Testis (tissue), 3 donors: ENCODE results near the gene NKAIN4. TPM values are rescaled to one million over a fixed set of nuclear protein-coding genes. Genes with fewer than 3 reads are reported as not detected.

Source experiments
- DNase-seq: peaks from one replicate; pipeline ENCODE4 v3.0.0-alpha.2; 2019
- H3K27ac ChIP-seq, 2 donors: fragments of 200-600 bp; sonication (generic); one replicate each; pipeline ENCODE4 v1.5.1; 2019
- H3K27me3 ChIP-seq: fragments of 200-600 bp; sonication (generic); one replicate; pipeline ENCODE4 v1.5.1; 2019
- H3K36me3 ChIP-seq: fragments of 200-600 bp; sonication (generic); one replicate; pipeline ENCODE4 v1.5.1; 2017; ENCODE audit warnings: low read depth; ENCODE audit errors: missing control alignments
- H3K4me1 ChIP-seq: fragments of 200-600 bp; sonication (generic); one replicate; pipeline ENCODE4 v1.5.1; 2019
- H3K4me3 ChIP-seq, 2 donors: fragments of 200-600 bp; sonication (generic); one replicate each; pipeline ENCODE4 v1.5.1; 2017 to 2019
- H3K9me3 ChIP-seq: fragments of 200-600 bp; sonication (generic); one replicate; pipeline ENCODE4 v1.5.1; 2017
- POLR2A ChIP-seq: fragments of 450-650 bp; IDR thresholded peaks from one replicate; pipeline ENCODE4 v1.6.1; 2017; ENCODE audit warnings: antibody characterized with exemption, mild to moderate bottlenecking, moderate library complexity
- WGBS, 2 donors: methylation state at CpG; one replicate each; pipeline ENCODE4 v1.1.5; 2018; 5-methylcytosine and 5-hydroxymethylcytosine counted together
- intact Hi-C: fragments of 100-400 bp; cut with DNase I; formaldehyde crosslinking; loops from one replicate; pipeline ENCODE4 v1.15.1; 2023; ENCODE audit warnings: low total_unique reads
- polyA plus RNA-seq: library from polyadenylated mRNA; stranded (reverse); fragments of 350-450 nt; fragmentation: Illumina TruSeq; extraction: RNeasy Lipid Tissue Mini Kit (QIAGEN cat#74804); gene quantifications from one replicate; pipeline ENCODE4 v1.2.3, GENCODE V29; 2014; ENCODE audit warnings: low read depth, low replicate concordance; ENCODE audit not compliant: insufficient read depth
- total RNA-seq, 2 donors: library from RNA; depleted of rRNA; stranded (reverse); fragments of >200 nt; gene quantifications; one replicate each; pipeline ENCODE4 v1.2.3, GENCODE V29; 2016
- TF ChIP-seq, protein P1 (sequence below), 3 experiments: fragments of 450-650 bp in 2 of 3; fragments of 200-600 bp in 1 of 3; sonication (generic) in 1 of 3; IDR thresholded peaks; one replicate each; pipeline ENCODE4 v1.5.1; 2016 to 2019; ENCODE audit warnings: antibody characterized with exemption in 3 of 3, mild to moderate bottlenecking in 2 of 3, moderate library complexity in 1 of 3

Gene NKAIN4
- total and polyA plus RNA-seq, 3 donors from 2014 or later = 3.9 to 6.0 (median 4.7) TPM

- H3K4me1 ChIP-seq = no peaks in the 10 kb centered on the region
- DNase-seq = no peak
- no peak overlapping the region for H3K4me3 ChIP-seq
- 85 to 91% methylated on average over 15 to 23 of the region's 23 CpGs for WGBS, 2 donors
- H3K36me3 ChIP-seq = no peaks in the 10 kb centered on the region
- intact Hi-C loops = no loop called here
- H3K27me3 ChIP-seq = no peaks in the 10 kb centered on the region
- H3K27ac ChIP-seq = no peak overlapping the region
- no peaks in the 10 kb centered on the region for H3K9me3 ChIP-seq
- TF ChIP-seq, protein P1, sequence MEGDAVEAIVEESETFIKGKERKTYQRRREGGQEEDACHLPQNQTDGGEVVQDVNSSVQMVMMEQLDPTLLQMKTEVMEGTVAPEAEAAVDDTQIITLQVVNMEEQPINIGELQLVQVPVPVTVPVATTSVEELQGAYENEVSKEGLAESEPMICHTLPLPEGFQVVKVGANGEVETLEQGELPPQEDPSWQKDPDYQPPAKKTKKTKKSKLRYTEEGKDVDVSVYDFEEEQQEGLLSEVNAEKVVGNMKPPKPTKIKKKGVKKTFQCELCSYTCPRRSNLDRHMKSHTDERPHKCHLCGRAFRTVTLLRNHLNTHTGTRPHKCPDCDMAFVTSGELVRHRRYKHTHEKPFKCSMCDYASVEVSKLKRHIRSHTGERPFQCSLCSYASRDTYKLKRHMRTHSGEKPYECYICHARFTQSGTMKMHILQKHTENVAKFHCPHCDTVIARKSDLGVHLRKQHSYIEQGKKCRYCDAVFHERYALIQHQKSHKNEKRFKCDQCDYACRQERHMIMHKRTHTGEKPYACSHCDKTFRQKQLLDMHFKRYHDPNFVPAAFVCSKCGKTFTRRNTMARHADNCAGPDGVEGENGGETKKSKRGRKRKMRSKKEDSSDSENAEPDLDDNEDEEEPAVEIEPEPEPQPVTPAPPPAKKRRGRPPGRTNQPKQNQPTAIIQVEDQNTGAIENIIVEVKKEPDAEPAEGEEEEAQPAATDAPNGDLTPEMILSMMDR (IDR thresholded peaks at IDR 0.05) = no peak
- TF ChIP-seq POLR2A = no peak
Observed at GRCh38 chr20:63286781-63287696, 32.8 kb upstream of the NKAIN4 start.

DNA sequence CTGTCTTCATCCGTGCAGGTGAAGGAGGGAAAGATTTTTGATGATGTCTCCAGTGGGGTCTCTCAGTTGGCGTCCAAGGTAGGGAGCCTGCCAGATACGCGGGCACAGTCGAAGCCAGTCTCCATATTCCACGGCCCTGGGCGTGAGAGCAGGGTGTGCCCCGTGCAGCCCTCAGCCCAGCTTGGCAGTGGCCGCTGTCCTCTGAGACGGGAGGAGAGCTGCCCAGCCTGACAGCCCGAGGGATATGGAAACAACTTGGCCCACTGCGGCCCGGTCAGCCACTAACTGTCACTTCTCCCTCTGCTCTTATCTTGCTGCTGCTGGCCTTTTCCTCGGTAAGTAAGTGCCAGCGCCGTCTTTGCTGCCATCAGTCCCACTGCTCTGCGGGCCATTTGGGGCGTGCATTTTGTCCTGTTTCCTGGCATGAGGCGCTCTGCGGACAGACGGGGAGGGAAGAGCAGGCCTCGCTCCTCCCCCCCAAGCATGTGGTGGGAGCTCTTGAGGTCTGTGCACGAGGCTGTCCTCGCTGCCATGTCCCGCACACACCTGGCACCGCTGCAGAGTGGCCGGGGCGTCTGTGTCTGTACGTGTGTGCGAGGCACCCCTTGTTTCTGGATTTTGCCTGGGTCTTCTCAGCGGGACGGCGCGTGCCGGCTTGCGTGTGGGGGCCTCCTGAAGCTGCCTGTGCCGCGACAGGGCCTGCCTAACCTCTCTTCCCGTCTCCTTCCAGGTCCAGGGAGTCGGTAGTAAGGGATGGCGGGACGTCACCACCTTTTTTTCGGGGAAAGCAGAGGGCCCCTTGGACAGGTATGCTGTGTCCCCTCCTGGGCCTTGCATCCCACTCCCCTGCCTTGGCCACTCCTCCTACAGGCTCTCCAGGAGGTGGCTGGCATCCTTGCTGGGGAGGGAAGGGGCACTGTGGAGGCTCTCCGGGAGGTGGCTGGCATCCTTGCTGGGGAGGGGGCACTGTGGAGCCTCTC, 31.7 kb upstream of the NKAIN4 start:
- H3K9me3 ChIP-seq = no peaks in the 10 kb centered on the region
- H3K4me3 ChIP-seq = no peak overlapping the region
- H3K4me1 ChIP-seq = no peaks in the 10 kb centered on the region
- no peak for DNase-seq
- 90 to 95% methylated on average over 36 to 44 of the region's 44 CpGs for WGBS, 2 donors
- TF ChIP-seq POLR2A = no peak
- TF ChIP-seq, protein P1 (IDR thresholded peaks at IDR 0.05) = no peak
- intact Hi-C loops = no loop called here
- no peaks in the 10 kb centered on the region for H3K36me3 ChIP-seq
- no peaks in the 10 kb centered on the region for H3K27me3 ChIP-seq
- no peak overlapping the region for H3K27ac ChIP-seq

- intact Hi-C loops = no loop called here
- no peaks in the 10 kb centered on the region for H3K4me1 ChIP-seq
- DNase-seq = no peak
- 87 to 100% methylated on average over 8 to 13 of the region's 13 CpGs for WGBS, 2 donors
- no peaks in the 10 kb centered on the region for H3K9me3 ChIP-seq
- no peak overlapping the region for H3K27ac ChIP-seq
- no peak overlapping the region for H3K4me3 ChIP-seq
- H3K27me3 ChIP-seq = no peaks in the 10 kb centered on the region
- TF ChIP-seq POLR2A = no peak
- TF ChIP-seq, protein P1 (IDR thresholded peaks at IDR 0.05) = no peak
- no peaks in the 10 kb centered on the region for H3K36me3 ChIP-seq
Observed at GRCh38 chr20:63284981-63285524, 30.8 kb upstream of the NKAIN4 start.

GRCh38 chr20:63284544-63284949, 30.3 kb upstream of the NKAIN4 start:
- H3K4me1 ChIP-seq = no peaks in the 10 kb centered on the region
- 85 to 94% methylated on average over 13 to 25 of the region's 25 CpGs for WGBS, 2 donors
- no peaks in the 10 kb centered on the region for H3K9me3 ChIP-seq
- H3K4me3 ChIP-seq = no peak overlapping the region
- intact Hi-C loops = no loop called here
- H3K27ac ChIP-seq = no peak overlapping the region
- DNase-seq = no peak
- no peaks in the 10 kb centered on the region for H3K36me3 ChIP-seq
- H3K27me3 ChIP-seq = no peaks in the 10 kb centered on the region
- no peak for TF ChIP-seq POLR2A
- TF ChIP-seq, protein P1 (IDR thresholded peaks at IDR 0.05) = no peak
